Neuronal stem cell (in vitro differentiated cells): ENCODE data around the gene EREG.

Experiments used
- DNase-seq: peaks from one replicate; pipeline ENCODE4 v3.0.0-alpha.2; 2013; ENCODE audit warnings: low spot score
- H2AFZ ChIP-seq: one replicate; pipeline ENCODE4 v1.6.1; 2013; ENCODE audit warnings: mild to moderate bottlenecking, low read length, inconsistent platforms
- H2AK5ac ChIP-seq: 2 replicates; pipeline ENCODE4 v1.6.1; 2013; ENCODE audit warnings: low read depth, mild to moderate bottlenecking, inconsistent platforms, low read length, moderate library complexity, mixed read lengths
- H2BK120ac ChIP-seq: 2 replicates; pipeline ENCODE4 v1.6.1; 2013; ENCODE audit warnings: low read depth, mild to moderate bottlenecking, inconsistent platforms, low read length, moderate library complexity, mixed read lengths
- H2BK12ac ChIP-seq: one replicate; pipeline ENCODE4 v1.6.1; 2013; ENCODE audit warnings: low read length, inconsistent platforms
- H2BK15ac ChIP-seq: 2 replicates; pipeline ENCODE4 v1.6.1; 2013; ENCODE audit warnings: mild to moderate bottlenecking, low read length, inconsistent platforms, mixed read lengths
- H2BK5ac ChIP-seq: one replicate; pipeline ENCODE4 v1.6.1; 2013; ENCODE audit warnings: inconsistent platforms, mild to moderate bottlenecking, low read length, moderate library complexity
- H3K14ac ChIP-seq: one replicate; pipeline ENCODE4 v1.6.1; 2013; ENCODE audit warnings: low read length, inconsistent platforms
- H3K18ac ChIP-seq: 2 replicates; pipeline ENCODE4 v1.6.1; 2013; ENCODE audit warnings: low read length, inconsistent platforms
- H3K23ac ChIP-seq: 2 replicates; pipeline ENCODE4 v1.6.1; 2013; ENCODE audit warnings: low read depth, mild to moderate bottlenecking, mixed read lengths, low read length, inconsistent platforms; ENCODE audit not compliant: poor library complexity
- H3K27ac ChIP-seq: replicated peaks from 3 replicates; pipeline ENCODE4 v1.5.1; 2013; ENCODE audit warnings: low read length, inconsistent platforms
- H3K27me3 ChIP-seq, 3 experiments: 2 replicates each; pipeline ENCODE4 v1.6.1; 2013; ENCODE audit warnings: low read length in 3 of 3, mild to moderate bottlenecking in 2 of 3, inconsistent platforms in 1 of 3, low read depth in 1 of 3, mixed read lengths in 1 of 3, moderate library complexity in 1 of 3; ENCODE audit not compliant: control insufficient read depth in 3 of 3, insufficient read depth in 3 of 3
- H3K36me3 ChIP-seq, 2 donors: replicated peaks in 1 of 2; 2 replicates each; pipeline ENCODE4 v1.6.1; 2013; ENCODE audit warnings: low read length in 2 of 2; ENCODE audit not compliant: control insufficient read depth in 2 of 2, insufficient read depth in 2 of 2
- H3K4ac ChIP-seq: 2 replicates; pipeline ENCODE4 v1.6.1; 2013; ENCODE audit warnings: inconsistent platforms, mild to moderate bottlenecking, low read length, moderate library complexity
- H3K4me1 ChIP-seq, 2 donors: 1 replicate in 1 of 2; 2 replicates in 1 of 2; pipeline ENCODE4 v1.6.1; 2013; ENCODE audit warnings: low read length in 2 of 2, low read depth in 1 of 2; ENCODE audit not compliant: control insufficient read depth in 2 of 2, insufficient read depth in 1 of 2
- H3K4me2 ChIP-seq: one replicate; pipeline ENCODE4 v1.6.1; 2013; ENCODE audit warnings: mild to moderate bottlenecking, low read length, inconsistent platforms; ENCODE audit not compliant: insufficient read depth, poor library complexity, severe bottlenecking
- H3K4me3 ChIP-seq, 2 donors: 2 replicates each; pipeline ENCODE4 v1.5.1; 2013; ENCODE audit warnings: low read length in 2 of 2, mild to moderate bottlenecking in 2 of 2, inconsistent platforms in 1 of 2, moderate library complexity in 1 of 2
- H3K79me1 ChIP-seq: one replicate; pipeline ENCODE4 v1.6.1; 2013; ENCODE audit warnings: low read depth, mild to moderate bottlenecking, inconsistent platforms, low read length, moderate library complexity
- H3K9ac ChIP-seq: one replicate; pipeline ENCODE4 v1.6.1; 2013; ENCODE audit warnings: mild to moderate bottlenecking, low read depth, low read length, inconsistent platforms; ENCODE audit not compliant: poor library complexity
- H3K9me3 ChIP-seq, 2 donors: replicated peaks in 1 of 2; 2 replicates each; pipeline versions ENCODE3 to v1.6.1; 2013; ENCODE audit warnings: low read length in 2 of 2, mild to moderate bottlenecking in 2 of 2, inconsistent platforms in 1 of 2, low read depth in 1 of 2, mixed read lengths in 1 of 2, moderate library complexity in 1 of 2; ENCODE audit not compliant: control insufficient read depth in 2 of 2, insufficient read depth in 1 of 2
- H4K8ac ChIP-seq: one replicate; pipeline ENCODE4 v1.6.1; 2013; ENCODE audit warnings: low read depth, mild to moderate bottlenecking, inconsistent platforms, low read length, moderate library complexity
- H4K91ac ChIP-seq: one replicate; pipeline ENCODE4 v1.6.1; 2013; ENCODE audit warnings: low read length, low read depth, mild to moderate bottlenecking, inconsistent platforms; ENCODE audit not compliant: poor library complexity
- WGBS, 2 donors: extraction: QIAGEN DNeasy Blood & Tissue Kit; methylation state at CpG; one replicate each; pipeline ENCODE4 v1.1.7; 2013; ENCODE audit warnings: missing lambda C conversion rate in 2 of 2, mixed read lengths in 1 of 2; ENCODE audit not compliant: insufficient read length in 2 of 2, insufficient replicate concordance in 1 of 2; ENCODE audit errors: extremely low coverage in 2 of 2; 5-methylcytosine and 5-hydroxymethylcytosine counted together

The EREG gene

DNA sequence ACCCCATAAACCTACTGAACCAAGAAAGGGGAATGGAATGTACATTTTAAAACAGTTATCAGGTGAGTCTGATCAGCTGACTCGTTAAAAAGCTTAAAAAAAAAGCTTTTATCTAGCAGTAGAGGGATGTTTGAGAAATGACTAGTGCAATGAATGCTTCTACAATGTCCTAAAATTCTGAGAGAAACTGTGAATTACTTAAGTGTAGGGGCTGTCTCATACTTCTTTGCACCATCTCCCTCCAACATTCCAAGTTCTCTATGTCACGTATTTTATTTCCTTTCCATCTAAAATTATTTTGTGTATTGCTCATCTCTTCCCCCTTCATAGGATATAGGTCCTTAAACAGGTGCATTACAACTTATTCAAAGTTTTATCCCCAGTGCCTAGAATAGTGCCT is 68.1 kb downstream of the EREG start:
- Histone ChIP-seq H2BK12ac (no peak overlapping the region), H3K27ac (no peak overlapping the region), H4K91ac (no peak overlapping the region), H2BK120ac (no peak overlapping the region), H2AFZ (no peak overlapping the region), H3K23ac (no peak overlapping the region), H3K27me3 (no peaks in the 10 kb centered on the region), H2AK5ac (no peak overlapping the region), H3K14ac (no peak overlapping the region), H3K18ac (no peak overlapping the region), H3K4me3 (no peak overlapping the region), H2BK15ac (no peak overlapping the region), H3K4me2 (no peak overlapping the region), H3K4me1 (peaks cover 0 to 2% of the 10 kb centered on the region in 2 donors), H4K8ac (no peak overlapping the region), H3K9ac (no peak overlapping the region), H3K36me3 (no peaks in the 10 kb centered on the region), H3K9me3 (no peaks in the 10 kb centered on the region), H3K4ac (no peak overlapping the region), H2BK5ac (no peak overlapping the region), H3K79me1 (no peaks in the 10 kb centered on the region)
- 100% methylated on average over 1 of the region's 2 CpGs; no CpG with 5 or more reads in 1 of the 2 donors for WGBS, 2 donors
- DNase-seq, result no peak

DNA sequence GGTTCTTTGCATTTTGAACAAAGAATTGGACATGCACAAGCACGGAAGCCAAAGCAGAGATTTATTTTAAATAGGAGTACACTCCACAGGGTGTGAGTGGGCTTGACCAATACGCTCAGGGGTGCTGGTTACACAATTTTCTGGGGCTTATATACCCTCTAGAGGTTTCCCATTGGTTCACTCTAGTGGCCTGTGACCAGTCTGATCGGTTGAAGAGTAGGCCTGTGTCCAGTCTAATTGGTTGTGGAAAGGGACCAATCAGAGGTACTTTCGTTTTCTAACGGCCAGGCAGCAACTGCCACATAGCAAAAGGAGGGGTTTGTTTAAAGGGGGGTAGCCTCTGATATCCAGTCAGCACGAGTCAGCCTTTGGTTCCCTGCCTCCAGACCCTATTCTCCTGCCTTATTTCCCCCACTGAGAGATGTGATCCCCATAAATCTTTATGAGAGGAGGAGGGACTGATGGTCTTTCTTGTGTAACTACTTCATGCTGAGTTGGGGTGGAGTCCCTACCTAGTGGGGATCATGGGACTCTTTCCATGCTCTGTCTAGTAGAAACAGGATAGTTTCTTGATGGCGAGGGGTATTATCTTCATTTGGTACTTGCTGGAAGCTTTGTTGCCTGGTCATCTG is 68.7 kb downstream of the EREG start:
- Histone ChIP-seq H4K8ac (no peak overlapping the region), H3K4me2 (no peak overlapping the region), H3K4me1 (peaks cover 0 to 2% of the 10 kb centered on the region in 2 donors), H3K9me3 (no peaks in the 10 kb centered on the region), H2AFZ (peak overlapping the region; percentile 68), H3K27me3 (no peaks in the 10 kb centered on the region), H3K27ac (no peak overlapping the region), H2BK12ac (no peak overlapping the region), H4K91ac (no peak overlapping the region), H3K4me3 (no peak overlapping the region), H3K23ac (no peak overlapping the region), H3K79me1 (no peaks in the 10 kb centered on the region), H3K9ac (no peak overlapping the region), H3K36me3 (no peaks in the 10 kb centered on the region), H3K18ac (no peak overlapping the region), H2BK15ac (no peak overlapping the region), H2BK5ac (no peak overlapping the region), H2BK120ac (no peak overlapping the region), H3K14ac (no peak overlapping the region), H2AK5ac (no peak overlapping the region), H3K4ac (no peak overlapping the region)
- WGBS, 2 donors, result no CpG with 5 or more reads among the region's 7 CpGs
- no peak for DNase-seq

DNA sequence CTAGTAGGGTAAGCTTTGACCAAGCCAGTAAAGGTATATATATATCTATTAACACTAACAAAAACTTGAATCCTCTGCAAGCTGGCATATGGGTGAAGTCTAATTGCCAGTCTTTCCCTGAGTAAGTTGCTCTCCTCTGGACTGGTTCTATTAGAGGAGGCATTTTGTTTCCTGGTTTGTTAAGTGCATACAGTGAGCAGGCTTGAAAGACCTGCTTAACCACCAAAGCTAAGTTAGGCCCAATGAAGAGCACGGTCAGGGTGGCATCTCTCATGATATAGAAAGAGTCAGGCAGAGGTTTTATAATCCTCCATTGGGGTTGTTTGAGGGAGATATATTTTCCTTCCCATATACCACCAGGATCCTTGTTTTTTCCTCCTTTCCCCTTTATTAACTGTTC is 70.4 kb downstream of the EREG start:
- no peaks in the 10 kb centered on the region for H3K9me3 ChIP-seq
- H2BK12ac ChIP-seq, result no peak overlapping the region
- no peaks in the 10 kb centered on the region for H3K4me1 ChIP-seq
- no peak overlapping the region for H3K18ac ChIP-seq
- no peak overlapping the region for H3K23ac ChIP-seq
- DNase-seq, result no peak
- no peak overlapping the region for H3K27ac ChIP-seq
- no peak overlapping the region for H3K4me3 ChIP-seq
- H2BK5ac ChIP-seq, result no peak overlapping the region
- no peak overlapping the region for H2AFZ ChIP-seq
- H3K4ac ChIP-seq, result no peak overlapping the region
- no peak overlapping the region for H2AK5ac ChIP-seq
- H4K91ac ChIP-seq, result no peak overlapping the region
- WGBS, 2 donors, result no CpG with 5 or more reads among the region's 1 CpG
- no peak overlapping the region for H2BK120ac ChIP-seq
- no peak overlapping the region for H4K8ac ChIP-seq
- H2BK15ac ChIP-seq, result no peak overlapping the region
- H3K9ac ChIP-seq, result no peak overlapping the region
- no peak overlapping the region for H3K14ac ChIP-seq
- H3K36me3 ChIP-seq, result no peaks in the 10 kb centered on the region
- no peaks in the 10 kb centered on the region for H3K27me3 ChIP-seq
- no peak overlapping the region for H3K4me2 ChIP-seq
- H3K79me1 ChIP-seq, result no peaks in the 10 kb centered on the region

DNA sequence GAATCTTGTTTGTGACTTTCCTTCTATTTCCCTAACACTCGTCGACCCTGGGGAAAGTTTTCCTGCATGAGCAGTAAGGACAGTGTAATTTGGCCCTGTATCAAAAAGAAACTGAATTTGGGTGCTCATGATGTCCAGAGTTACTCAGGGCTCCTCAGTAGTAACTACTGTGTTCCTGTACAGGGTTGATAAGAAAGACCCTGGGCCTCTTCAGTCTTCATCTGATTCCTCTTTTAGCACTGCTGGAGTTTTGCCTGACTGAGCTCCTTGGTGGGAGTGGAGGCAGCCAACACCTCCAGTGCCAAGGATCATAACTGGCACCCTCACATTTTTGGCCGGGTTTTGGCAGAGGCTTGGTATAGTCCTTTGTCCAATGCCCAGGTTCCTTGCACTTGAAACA is 72.9 kb downstream of the EREG start:
- no CpG with 5 or more reads among the region's 3 CpGs for WGBS, 2 donors
- no peak overlapping the region for H2AFZ ChIP-seq
- peaks cover 0 to under 1% (median 0%) of the 10 kb centered on the region in 3 experiments for H3K27me3 ChIP-seq
- no peak overlapping the region for H3K9ac ChIP-seq
- no peak overlapping the region for H2BK120ac ChIP-seq
- no peak overlapping the region for H3K4ac ChIP-seq
- DNase-seq, result no peak
- no peak overlapping the region for H2BK12ac ChIP-seq
- no peak overlapping the region for H3K4me2 ChIP-seq
- H3K27ac ChIP-seq, result no peak overlapping the region
- H3K23ac ChIP-seq, result no peak overlapping the region
- H3K4me3 ChIP-seq, result no peak overlapping the region
- H3K18ac ChIP-seq, result no peak overlapping the region
- no peak overlapping the region for H3K14ac ChIP-seq
- no peak overlapping the region for H4K91ac ChIP-seq
- H2AK5ac ChIP-seq, result no peak overlapping the region
- no peak overlapping the region for H2BK5ac ChIP-seq
- H3K79me1 ChIP-seq, result no peaks in the 10 kb centered on the region
- H3K9me3 ChIP-seq, result no peaks in the 10 kb centered on the region
- no peaks in the 10 kb centered on the region for H3K36me3 ChIP-seq
- H4K8ac ChIP-seq, result no peak overlapping the region
- H3K4me1 ChIP-seq, result no peaks in the 10 kb centered on the region
- H2BK15ac ChIP-seq, result no peak overlapping the region
